ENCODE data around the gene SCN5A.

DNA sequence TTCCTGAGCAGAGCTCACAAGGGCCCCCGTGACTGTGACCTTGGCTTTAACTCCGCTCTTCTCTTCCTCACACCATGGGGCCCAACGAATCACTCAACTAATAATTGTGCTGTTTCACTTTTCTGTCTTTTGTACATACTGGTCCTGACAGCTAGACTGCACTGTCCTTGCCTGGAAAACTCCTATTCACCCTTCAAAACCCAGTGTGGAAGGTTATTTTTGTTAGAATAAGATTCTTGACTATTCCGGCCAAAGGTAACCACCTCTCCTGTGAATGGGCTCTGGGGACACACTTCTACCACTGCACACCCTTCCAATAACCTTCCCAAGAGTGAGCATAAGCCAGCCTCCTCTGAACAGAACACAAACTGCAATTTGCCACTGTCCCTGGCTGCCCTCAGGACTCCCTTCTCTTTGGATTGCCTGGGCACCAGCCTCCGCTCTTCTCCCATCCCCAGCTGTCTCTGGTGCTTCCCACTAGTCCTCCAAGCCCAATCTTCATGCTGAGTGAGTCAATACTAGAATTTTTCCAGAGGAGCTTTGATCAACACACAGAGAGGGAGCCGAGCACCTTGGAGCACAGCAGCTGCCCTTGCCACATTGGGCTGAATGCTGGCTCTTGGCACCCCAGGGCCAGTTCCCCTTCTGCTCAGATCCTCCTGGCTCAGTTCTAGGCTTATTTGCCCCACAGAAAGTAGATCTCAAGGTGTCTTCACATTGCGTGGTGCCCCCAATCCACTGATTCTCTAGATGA is 2.1 kb downstream of the SCN5A start:
- TF ChIP-seq, protein P1, sequence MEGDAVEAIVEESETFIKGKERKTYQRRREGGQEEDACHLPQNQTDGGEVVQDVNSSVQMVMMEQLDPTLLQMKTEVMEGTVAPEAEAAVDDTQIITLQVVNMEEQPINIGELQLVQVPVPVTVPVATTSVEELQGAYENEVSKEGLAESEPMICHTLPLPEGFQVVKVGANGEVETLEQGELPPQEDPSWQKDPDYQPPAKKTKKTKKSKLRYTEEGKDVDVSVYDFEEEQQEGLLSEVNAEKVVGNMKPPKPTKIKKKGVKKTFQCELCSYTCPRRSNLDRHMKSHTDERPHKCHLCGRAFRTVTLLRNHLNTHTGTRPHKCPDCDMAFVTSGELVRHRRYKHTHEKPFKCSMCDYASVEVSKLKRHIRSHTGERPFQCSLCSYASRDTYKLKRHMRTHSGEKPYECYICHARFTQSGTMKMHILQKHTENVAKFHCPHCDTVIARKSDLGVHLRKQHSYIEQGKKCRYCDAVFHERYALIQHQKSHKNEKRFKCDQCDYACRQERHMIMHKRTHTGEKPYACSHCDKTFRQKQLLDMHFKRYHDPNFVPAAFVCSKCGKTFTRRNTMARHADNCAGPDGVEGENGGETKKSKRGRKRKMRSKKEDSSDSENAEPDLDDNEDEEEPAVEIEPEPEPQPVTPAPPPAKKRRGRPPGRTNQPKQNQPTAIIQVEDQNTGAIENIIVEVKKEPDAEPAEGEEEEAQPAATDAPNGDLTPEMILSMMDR (IDR thresholded peaks at IDR 0.05; ENCODE audit: low read length): no peak
- TF ChIP-seq EZH2phosphoT487 (IDR thresholded peaks at IDR 0.05; ENCODE audit: low read length): no peak

Measured in MM.1S (cell line).